Measurements from ENCODE around the gene NGRN.

Gene NGRN

DNA sequence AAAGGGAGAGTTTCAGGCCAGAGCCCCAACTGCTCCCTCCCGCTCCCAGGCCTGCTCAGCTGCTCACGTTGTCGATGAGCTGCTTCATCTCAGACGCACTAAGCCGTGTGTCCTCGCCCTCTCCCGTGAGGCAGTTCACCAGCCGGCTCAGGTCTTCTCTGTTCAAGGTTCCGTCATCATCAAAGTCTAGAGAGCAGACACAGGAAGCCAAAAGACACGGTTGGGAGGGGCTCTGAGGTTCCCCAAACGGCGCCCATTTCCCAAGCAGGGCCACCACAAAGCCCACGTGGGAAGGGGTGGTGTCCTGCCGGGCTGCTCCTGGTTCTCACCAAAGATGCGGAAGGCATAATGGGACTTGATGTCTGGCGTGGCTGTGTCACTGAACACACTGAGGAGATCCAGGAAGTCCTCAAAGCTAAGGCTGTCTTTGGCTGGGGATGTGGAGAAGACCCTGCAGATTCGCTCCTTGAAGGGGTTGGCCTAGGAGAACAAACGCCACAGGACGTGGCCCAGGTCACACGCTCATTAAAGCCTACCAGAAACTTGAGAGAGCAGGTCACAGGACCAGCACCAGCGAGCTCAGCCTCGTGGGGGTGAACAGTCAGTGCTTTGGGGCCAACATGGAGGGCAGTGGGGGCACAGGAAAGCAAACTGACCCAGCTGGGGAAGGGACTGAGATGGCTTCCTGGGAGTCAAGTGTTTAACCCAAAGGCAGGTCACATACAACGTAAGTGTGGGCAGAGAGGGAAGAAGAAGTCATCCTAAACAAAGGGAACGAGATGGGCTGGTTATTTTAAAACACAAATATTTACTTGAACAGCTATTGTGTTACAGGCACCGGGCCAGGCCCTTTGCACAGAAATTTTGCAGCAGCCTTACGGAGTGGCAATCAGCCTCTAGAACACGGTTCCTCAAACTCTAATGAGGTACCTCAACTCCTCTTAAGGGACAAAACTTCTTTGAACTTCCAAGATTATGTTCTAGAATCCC lies 34.1 kb upstream of the NGRN start:
- Mint-ChIP-seq H3K4me3 (peak overlapping the region; percentile 89), H3K4me1 (peaks cover 57% of the 10 kb centered on the region), H3K36me3 (peaks cover 52% of the 10 kb centered on the region), H3K9me3 (no peaks in the 10 kb centered on the region), H3K27ac (peak overlapping the region; percentile 96)
- DNase-seq (ENCODE audit: low spot score in 2 of 2), result peak; percentile 40 to 80
- peak; percentile 56 for ATAC-seq

DNA sequence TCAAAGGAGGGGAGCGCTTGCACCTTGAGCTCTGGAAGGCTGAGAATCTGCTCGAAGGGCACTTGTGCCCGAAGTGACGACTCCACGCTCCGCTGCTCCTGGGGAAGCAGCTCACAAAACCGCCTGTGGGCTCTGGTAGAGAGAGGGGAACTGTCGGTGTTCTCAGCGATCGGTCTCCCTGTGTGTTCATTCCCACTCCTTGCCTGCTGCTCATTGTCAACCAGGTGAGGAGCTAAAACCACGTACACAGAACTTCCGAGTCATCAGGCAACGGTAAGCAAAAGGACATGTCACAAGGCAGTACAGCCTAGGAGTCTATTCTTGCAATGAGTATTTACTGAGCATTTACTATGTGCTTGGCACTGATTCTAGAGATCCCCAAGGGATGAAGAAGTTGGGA lies 33.3 kb upstream of the NGRN start:
- H3K9me3 Mint-ChIP-seq, result no peaks in the 10 kb centered on the region
- no peak for ATAC-seq
- peak overlapping the region; percentile 89 for H3K4me3 Mint-ChIP-seq
- no peak for DNase-seq (ENCODE audit: low spot score in 2 of 2)
- H3K27ac Mint-ChIP-seq, result peak overlapping the region; percentile 96
- H3K36me3 Mint-ChIP-seq, result peaks cover 61% of the 10 kb centered on the region
- peaks cover 57% of the 10 kb centered on the region for H3K4me1 Mint-ChIP-seq

DNA sequence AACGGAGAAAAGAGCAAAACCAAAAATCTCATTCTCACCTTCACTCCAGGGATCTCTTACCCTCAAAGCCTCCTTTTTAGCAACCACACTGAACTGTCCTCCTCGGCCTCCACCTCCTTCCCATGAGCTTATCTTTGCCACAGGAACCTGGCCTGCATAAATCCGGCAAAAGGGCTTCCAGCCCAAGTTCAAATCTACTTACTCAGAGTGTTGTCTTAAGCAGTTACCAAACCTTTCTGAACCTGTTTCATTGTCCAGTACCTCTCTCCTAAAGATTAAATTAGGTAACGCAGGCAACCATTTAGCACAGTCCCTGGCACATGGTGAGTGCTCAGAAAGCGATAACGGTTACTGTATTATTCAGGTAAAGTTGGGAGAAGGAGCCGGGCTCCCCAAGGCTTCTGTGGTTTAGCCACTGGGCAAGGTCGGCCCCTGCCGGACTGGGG lies 32.5 kb upstream of the NGRN start:
- Mint-ChIP-seq H3K27ac (peak overlapping the region; percentile 96), H3K9me3 (no peaks in the 10 kb centered on the region), H3K4me3 (peak overlapping the region; percentile 89), H3K36me3 (peaks cover 69% of the 10 kb centered on the region), H3K4me1 (peaks cover 57% of the 10 kb centered on the region)
- ATAC-seq (no peak), DNase-seq (ENCODE audit: low spot score in 2 of 2) (no peak)

DNA sequence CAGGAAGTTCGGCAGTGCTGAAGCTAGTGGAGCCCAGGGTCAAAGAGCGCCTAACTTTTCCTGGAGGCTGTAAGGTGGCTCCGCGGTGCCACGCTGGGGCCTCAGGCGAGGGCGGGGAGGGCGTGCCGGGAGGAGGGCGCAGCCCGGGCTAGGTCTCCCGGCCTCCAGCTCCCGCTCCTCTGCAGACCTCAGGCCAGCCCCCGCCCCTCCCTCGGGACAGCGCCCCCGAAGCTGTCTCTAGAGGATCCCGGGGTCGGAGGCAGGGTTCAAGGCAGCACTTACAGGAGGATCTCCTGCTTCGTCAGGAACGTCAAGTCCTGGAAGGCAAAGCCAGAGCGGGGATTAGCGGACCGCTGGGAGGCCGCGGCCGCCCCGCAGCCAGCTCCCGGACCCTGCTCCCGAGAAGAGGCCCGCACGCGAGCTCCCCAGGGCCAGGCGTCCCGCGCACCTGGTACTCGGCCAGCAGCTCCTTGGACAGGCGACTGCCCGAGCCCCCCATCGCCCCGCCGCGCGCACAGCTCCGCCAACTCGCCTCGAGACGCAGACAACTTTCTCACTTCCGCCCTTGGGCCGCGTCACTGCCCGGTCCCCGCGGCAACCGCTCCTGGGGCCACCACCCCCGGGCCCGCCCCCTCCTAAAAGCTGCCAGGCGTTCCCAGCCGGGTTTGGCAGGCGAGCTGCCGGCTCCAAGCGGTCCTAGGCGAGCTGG lies 31.9 kb upstream of the NGRN start, which contains the start of gene CIB1:
Gene CIB1 (minus strand): TSS at position 555 of the 709 bp plus-strand sequence. CDS start 56 bp downstream, at position 499.
- H3K4me3 Mint-ChIP-seq, result peak within 1 kb of the TSS; percentile 89
- H3K4me1 Mint-ChIP-seq, result peaks cover 57% of the 10 kb centered on the region

DNA sequence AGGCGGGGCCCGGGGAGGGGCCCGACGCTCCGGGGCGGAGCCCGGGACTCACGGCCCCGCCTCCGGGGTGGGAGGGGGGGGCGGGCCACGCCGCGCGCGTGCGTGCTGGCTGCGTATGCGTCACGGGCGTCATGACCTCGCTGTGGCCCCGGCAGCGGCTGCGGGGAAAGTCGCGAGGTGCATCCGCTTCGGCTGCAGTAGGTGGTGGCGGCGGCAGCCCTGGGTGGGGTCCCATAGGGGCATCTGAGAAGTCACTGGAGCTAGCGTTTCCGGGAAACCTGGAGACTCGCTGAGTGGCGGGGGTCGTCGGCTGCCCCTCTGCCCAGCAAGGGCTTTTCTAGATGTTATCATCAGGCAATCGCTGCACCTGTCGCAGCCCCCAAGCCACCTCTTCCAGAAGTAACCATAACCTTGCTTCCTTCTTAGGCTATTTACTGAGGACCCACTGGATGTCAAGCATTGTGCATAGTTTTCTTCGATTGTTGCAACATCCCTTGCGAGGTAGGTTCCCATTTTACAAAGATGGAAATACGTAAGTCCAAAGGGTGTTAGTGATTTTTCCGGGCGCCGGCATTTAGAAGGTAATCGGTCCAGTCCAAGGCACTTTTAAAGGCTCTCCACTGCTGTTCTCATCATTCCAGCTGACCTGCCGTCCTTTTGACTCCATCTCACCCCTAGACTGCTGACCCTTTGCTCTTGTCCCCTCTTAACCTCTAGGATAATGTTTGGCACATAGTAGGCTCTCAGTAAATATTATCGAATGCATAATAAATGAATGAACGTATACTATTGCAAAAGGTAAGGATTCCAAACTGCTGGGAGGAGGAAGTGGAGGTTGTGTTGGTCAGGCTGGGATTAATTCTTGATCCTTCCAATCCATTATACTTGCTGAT lies 31.1 kb upstream of the NGRN start, which contains the start of gene GDPGP1:
Gene GDPGP1 (plus strand): TSS at position 114 of the 893 bp plus-strand sequence. CDS start 6,700 bp downstream, outside the sequence.
- peak; percentile 90 to 91 for DNase-seq (ENCODE audit: low spot score in 2 of 2)
- peak within 1 kb of the TSS; percentile 96 for H3K27ac Mint-ChIP-seq
- peak within 1 kb of the TSS; percentile 89 for H3K4me3 Mint-ChIP-seq
- H3K9me3 Mint-ChIP-seq, result no peaks in the 10 kb centered on the region
- peak; percentile 81 for ATAC-seq
- peaks cover 72% of the 10 kb centered on the region for H3K36me3 Mint-ChIP-seq
- peaks cover 49% of the 10 kb centered on the region for H3K4me1 Mint-ChIP-seq

More for the DNA sequence above, 31.9 kb upstream of the NGRN start, which contains the start of gene CIB1:
- Mint-ChIP-seq H3K9me3 (no peaks in the 10 kb centered on the region), H3K27ac (peak within 1 kb of the TSS; percentile 96), H3K36me3 (peaks cover 72% of the 10 kb centered on the region)
- DNase-seq (ENCODE audit: low spot score in 2 of 2) (peak; percentile 53 to 96), ATAC-seq (peak; percentile 94)

DNA sequence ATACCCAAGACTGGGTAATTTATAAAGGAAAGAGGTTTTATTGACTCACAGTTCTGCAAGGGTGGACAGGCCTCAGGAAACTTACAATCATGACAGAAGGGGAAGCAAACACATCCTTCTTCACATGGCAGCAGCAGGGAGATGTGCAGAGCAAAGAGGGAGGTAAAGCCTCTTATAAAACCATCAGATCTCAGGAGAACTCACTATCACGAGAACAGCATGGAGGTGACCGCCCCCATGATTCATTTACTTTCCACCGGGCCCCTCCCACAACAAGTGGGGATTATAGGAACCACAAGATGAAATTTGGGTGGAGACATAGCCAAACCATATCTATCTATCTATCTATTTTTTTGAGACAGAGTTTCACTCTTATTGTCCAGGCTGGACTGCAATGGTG lies 26.1 kb upstream of the NGRN start:
- Mint-ChIP-seq H3K36me3 (peaks cover 38% of the 10 kb centered on the region), H3K4me1 (peaks cover 9% of the 10 kb centered on the region), H3K4me3 (no peak overlapping the region), H3K27ac (no peak overlapping the region), H3K9me3 (no peaks in the 10 kb centered on the region)
- no peak for DNase-seq (ENCODE audit: low spot score in 2 of 2)
- ATAC-seq, result no peak

GRCh38 chr15:90240856-90241255 lies 24.6 kb upstream of the NGRN start:
- Mint-ChIP-seq H3K4me1 (no peaks in the 10 kb centered on the region), H3K9me3 (no peaks in the 10 kb centered on the region), H3K4me3 (no peak overlapping the region), H3K27ac (no peak overlapping the region), H3K36me3 (peaks cover 38% of the 10 kb centered on the region)
- DNase-seq (ENCODE audit: low spot score in 2 of 2) (no peak), ATAC-seq (no peak)

DNA sequence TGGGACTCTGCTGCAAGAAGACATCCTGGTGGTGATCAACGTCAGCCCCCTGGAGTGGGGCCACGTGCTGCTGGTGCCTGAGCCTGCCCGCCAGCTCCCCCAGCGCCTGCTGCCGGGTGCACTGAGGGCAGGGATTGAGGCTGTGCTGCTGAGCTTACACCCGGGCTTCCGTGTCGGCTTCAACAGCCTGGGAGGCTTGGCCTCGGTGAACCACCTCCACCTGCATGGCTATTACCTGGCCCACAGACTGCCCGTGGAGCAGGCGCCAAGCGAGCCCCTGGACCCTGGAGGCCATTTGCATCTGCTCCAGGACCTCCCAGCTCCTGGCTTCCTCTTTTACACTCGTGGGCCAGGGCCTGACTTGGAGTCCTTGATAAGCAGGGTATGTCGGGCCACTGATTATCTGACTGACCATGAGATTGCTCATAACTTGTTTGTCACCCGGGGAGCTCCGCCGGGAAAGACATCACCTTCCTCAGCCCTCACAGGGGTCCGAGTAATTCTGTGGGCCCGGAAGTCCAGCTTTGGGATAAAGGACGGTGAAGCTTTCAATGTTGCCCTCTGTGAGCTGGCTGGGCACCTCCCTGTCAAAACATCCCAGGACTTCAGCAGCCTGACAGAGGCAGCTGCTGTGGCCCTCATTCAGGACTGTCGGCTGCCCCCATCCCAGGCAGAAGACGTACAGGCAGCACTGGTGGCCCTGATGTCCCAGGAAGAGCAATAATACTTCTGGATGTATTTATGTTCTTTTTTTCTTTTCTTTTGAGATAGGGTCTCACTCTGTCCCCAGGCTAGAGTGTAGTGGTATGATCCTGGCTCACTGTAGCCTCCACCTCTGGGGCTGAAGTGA lies 23.9 kb upstream of the NGRN start:
- no peaks in the 10 kb centered on the region for H3K9me3 Mint-ChIP-seq
- peaks cover 32% of the 10 kb centered on the region for H3K36me3 Mint-ChIP-seq
- ATAC-seq (no peak), DNase-seq (ENCODE audit: low spot score in 2 of 2) (no peak)
- H3K4me1 Mint-ChIP-seq, result no peaks in the 10 kb centered on the region
- H3K4me3 Mint-ChIP-seq, result no peak overlapping the region
- H3K27ac Mint-ChIP-seq, result no peak overlapping the region

DNA sequence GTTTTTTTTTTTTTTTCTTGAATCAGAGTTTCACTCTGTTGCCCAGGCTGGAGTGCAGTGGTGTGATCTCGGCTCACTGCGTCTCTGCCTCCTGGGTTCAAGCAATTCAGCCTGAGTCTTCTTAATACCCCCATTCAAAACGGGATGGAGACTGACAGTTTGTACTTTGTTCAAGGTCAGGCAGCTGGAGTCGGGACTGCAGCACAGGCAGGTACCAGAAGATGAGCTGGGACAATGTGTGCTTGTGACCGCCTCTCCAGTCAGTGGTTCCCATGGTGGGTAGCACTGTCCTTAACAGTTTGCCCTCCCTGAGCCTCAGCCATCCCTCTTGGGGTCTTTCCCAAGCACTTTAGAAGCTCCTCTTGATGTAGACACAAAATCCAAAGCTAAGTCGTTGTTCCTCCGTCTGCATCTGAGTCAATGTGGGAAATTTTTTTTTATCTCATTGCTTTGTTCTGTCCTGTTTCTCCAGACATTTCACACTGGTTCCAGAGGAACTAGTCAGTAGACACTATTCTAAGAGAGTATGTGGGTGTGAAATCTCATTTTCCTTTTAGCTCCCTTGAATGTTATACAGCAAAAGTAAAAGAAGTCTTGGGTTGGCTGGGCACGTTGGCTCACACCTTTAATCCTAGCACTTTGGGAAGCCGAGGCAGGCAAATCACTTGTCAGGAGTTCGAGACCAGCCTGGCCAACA lies 21.4 kb upstream of the NGRN start:
- no peak for DNase-seq (ENCODE audit: low spot score in 2 of 2)
- no peak for ATAC-seq
- H3K36me3 Mint-ChIP-seq, result peaks cover 6% of the 10 kb centered on the region
- no peak overlapping the region for H3K4me3 Mint-ChIP-seq
- peaks cover 3% of the 10 kb centered on the region for H3K4me1 Mint-ChIP-seq
- no peaks in the 10 kb centered on the region for H3K9me3 Mint-ChIP-seq
- no peak overlapping the region for H3K27ac Mint-ChIP-seq

- ATAC-seq, result peak; percentile 18
- peak overlapping the region; percentile 67 for H3K4me3 Mint-ChIP-seq
Measured at GRCh38 chr15:90248789-90249202, 16.7 kb upstream of the NGRN start.

DNA sequence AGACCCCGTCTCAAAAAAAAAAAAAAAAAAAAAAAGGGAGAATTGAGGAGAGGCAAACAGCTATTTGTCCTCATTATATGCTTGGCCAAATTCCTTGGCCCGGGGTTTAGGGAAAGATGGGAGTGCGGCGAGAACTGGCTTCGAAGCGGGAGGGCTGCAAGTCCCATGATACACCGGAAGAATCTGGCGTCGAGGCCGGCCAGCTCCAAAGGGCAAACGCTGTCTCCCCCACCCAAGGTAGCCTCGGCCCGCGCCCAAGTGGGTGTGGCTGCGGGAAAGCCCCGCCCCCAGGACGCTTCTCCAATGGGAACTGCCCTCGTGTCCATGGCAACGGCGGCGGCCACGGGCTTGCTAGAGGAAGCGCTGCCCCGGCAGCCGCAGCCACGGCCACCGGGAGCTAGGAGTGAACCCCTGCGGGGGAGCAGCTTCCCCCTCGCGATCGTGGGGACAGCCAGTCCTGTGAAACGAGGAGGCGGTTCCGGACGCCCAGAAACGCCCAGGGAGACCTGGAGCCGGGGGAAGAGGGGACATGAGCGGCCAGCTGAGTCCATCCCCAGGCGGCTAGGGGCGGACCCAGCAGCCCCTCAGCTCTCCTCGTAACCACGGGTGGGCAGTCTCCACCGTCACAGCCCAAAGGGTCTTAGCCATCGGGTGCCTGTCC lies 16.1 kb upstream of the NGRN start, which contains the start of gene TTLL13:
Gene TTLL13 (plus strand): TSS at position 354 of the 661 bp plus-strand sequence. CDS start 1,075 bp downstream, outside the sequence.
- DNase-seq (ENCODE audit: low spot score in 2 of 2) (peak; percentile 78 to 89), ATAC-seq (peak; percentile 87)
- H3K9me3 Mint-ChIP-seq, result no peaks in the 10 kb centered on the region
- peak within 1 kb of the TSS; percentile 67 for H3K4me3 Mint-ChIP-seq
- peak within 1 kb of the TSS; percentile 60 for H3K27ac Mint-ChIP-seq
- no peaks in the 10 kb centered on the region for H3K36me3 Mint-ChIP-seq
- peaks cover 16% of the 10 kb centered on the region for H3K4me1 Mint-ChIP-seq

More at GRCh38 chr15:90248789-90249202, 16.7 kb upstream of the NGRN start:
- Mint-ChIP-seq H3K27ac (peak overlapping the region; percentile 60), H3K4me1 (peaks cover 16% of the 10 kb centered on the region), H3K36me3 (no peaks in the 10 kb centered on the region), H3K9me3 (no peaks in the 10 kb centered on the region)
- no peak for DNase-seq (ENCODE audit: low spot score in 2 of 2)

- DNase-seq (ENCODE audit: low spot score in 2 of 2) (no peak), ATAC-seq (no peak)
- Mint-ChIP-seq H3K36me3 (no peaks in the 10 kb centered on the region), H3K4me1 (peaks cover 20% of the 10 kb centered on the region), H3K27ac (no peak overlapping the region), H3K9me3 (no peaks in the 10 kb centered on the region), H3K4me3 (no peak overlapping the region)
Measured at GRCh38 chr15:90257776-90258175, 7.7 kb upstream of the NGRN start.

- H3K4me1 Mint-ChIP-seq, result peaks cover 31% of the 10 kb centered on the region
- no peaks in the 10 kb centered on the region for H3K9me3 Mint-ChIP-seq
- ATAC-seq (peak; percentile 94), DNase-seq (ENCODE audit: low spot score in 2 of 2) (no peak)
- peak overlapping the region; percentile 85 for H3K27ac Mint-ChIP-seq
- H3K4me3 Mint-ChIP-seq, result peak overlapping the region; percentile 20
- no peaks in the 10 kb centered on the region for H3K36me3 Mint-ChIP-seq
Measured at GRCh38 chr15:90259524-90259923, 5.9 kb upstream of the NGRN start.

All from stimulated activated effector memory CD8-positive, alpha-beta T cell treated with anti-CD3 and anti-CD28 coated beads, Interleukin-12 subunit alpha, Interleukin-12 subunit beta, amount 100 ng/mL, for 72 hours (primary cell).